ENCODE measurements around the gene LEMD2.

- TF ChIP-seq EZH2 (IDR thresholded peaks at IDR 0.05) (no peak), POLR2AphosphoS5 (IDR thresholded peaks at IDR 0.05; ENCODE audit: borderline replicate concordance, low read depth, low read length) (no peak)
Measured at GRCh38 chr6:33808641-33809180, 19.8 kb upstream of the LEMD2 start.

Data from SK-N-MC (cell line).